GM19468 (cell line): Measurements from ENCODE around the gene EFCAB6.

Source experiments
- ATAC-seq: cut with Tn5 transposase; IDR thresholded peaks from one replicate; pipeline ENCODE4 v1.9.1; 2021; ENCODE audit warnings: mild to moderate bottlenecking, moderate library complexity, moderate number of reproducible peaks; ENCODE audit not compliant: unreplicated experiment; ENCODE audit errors: extremely low read depth

The EFCAB6 gene

DNA sequence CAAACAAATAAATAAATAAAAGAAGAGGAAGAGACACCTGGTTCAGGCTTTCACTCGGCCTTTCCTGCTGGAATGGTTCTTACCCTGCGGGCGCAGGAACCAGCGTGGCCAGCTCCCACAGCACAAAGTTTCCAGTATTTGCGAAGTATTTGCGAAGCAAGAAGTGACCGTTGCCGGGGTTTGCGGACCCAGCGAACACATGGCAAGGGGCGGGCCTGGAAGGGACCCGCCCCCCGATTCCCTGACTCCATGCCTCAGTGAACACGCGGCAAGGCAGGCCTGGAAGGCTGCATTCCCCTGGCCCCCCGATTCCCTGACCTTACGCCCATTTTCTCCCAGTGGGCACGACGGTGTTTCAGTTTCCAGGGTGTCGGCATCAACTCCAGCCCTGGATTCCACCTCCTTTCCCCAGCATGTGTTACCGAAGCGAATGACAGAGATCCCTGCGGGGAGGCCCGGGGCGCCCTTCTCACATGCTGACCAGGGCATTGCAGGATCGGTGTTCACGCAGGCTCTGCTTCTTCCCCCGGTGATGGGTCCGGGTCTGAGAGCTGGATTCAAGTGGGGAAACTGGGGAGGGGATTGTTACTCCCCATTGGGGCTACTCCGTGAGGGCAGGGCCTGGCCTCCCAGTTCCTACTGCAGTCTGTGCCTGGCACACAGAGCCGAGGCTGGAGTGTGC lies 297.5 kb downstream of the EFCAB6 start:
- no peak for ATAC-seq

DNA sequence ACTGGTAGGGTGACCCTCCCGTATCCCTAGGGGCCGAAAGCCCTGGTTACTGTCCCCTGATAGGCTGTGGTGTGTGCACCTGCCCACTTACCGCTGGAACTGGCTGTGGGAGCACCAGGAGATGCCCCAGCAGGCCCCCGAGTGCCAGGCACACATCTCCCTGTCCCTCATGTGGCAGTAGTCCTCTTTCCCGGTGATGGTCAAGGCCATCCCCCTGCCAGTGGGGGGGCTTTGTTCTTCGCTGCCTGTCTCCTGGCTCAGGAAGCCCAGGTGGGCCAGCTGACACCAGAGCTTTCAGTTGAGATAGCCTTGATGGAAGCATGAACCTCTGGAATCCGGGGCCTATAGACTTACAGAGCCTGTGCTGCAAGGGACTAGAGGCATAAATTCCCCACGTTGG lies 299.8 kb downstream of the EFCAB6 start:
- ATAC-seq: no peak

DNA sequence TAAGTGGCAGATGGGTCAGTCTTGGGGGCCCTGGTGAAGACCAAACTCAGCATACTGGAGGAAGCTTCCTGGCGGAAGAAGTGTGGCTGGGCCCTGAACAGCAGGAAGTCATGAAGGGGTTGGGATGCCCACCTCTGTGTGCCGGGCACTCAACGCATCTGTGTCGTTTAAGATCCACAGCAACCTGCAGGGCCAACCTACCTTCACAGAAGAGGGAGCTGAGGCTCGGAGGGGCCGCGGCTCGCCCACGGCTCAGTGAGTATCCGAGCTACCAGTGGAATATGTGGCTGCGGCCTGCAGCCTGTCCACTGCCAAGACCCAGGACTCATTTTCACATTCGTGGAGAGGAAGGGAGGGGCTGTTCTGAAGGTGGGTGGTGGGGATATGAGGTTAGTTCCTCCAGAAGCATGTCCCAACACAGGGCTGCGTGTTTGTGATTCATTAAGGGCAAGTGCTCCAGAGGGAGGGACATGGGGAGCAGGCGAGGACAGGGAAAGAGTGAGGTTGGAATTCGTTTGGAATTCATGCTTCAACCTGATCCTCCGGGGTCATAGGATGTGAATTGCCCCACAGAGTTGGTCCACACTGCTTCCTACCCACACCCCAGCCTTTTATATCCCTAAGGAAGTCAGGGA lies 300.7 kb downstream of the EFCAB6 start:
- no peak for ATAC-seq

DNA sequence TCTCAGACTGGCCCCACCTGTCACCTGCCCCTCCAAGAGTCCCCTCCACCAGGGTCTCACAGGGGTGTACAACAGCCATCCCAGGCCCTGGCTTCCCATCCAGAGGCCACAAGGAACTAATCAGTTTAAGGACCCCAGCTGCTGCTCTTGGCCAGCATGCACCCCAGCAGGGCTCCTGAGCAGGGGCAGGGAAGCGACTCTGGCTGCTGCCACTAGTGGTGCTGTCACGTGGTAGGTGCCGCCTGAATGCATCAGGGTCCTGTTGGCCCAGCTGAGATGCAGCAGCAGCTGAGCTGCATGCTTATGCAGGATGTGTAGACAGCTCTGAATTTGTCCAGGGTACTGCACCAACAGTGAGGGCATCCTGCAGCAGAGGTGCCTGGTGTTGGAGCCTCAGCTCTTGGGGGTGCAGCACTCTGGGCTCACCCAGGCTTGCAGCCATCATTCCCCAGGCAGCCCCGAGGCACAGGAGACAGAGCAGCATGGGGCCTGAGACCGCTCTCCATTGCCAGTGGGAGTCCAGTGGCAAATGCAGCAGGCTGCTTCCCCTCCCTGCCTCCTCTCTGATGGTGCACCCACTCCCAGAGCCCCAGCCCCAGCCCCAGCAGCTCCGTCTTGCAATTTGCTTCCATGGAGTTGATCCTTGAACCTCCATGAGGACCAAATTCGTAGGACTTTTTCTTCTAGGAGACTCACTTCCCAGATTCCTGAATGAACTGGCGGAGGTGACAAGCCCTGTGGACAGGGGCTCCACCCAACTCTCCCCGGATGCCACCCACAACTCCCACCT lies 301.6 kb downstream of the EFCAB6 start:
- no peak for ATAC-seq

DNA sequence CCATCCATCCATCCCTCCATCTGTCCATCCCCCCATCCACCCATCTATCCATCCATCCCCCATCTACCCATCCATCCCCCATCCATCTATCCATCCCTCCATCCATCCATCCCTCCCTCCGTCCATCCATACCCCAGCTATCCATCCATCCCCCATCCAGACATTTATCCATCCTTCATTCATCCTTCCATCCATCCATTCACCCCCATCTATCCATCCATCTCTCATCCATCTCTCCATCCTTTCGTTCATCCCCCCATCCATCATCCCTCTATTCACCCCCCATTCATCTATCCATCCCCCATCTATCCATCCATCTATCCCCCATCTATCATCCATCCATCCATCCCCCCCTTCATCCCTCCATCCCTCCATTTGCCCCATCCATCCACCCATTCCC lies 302.8 kb downstream of the EFCAB6 start:
- no peak for ATAC-seq

DNA sequence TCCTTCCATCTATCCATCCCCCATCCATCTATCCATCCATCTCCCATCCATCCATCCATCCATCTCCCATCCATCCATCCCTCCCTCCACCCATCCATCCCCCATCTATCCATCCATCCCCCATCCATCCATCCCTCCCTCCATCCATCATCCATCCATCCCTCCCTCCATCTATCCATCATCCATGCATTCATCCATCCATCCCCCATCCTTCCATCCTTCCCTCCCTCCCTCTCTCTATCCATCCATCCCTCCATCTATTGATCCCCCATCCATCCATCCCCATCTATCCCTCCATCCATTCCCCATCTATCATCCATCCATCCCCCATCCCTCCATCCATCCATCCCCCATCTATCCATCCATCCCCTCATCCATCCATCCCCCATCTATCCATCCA lies 303.6 kb downstream of the EFCAB6 start:
- no peak for ATAC-seq

DNA sequence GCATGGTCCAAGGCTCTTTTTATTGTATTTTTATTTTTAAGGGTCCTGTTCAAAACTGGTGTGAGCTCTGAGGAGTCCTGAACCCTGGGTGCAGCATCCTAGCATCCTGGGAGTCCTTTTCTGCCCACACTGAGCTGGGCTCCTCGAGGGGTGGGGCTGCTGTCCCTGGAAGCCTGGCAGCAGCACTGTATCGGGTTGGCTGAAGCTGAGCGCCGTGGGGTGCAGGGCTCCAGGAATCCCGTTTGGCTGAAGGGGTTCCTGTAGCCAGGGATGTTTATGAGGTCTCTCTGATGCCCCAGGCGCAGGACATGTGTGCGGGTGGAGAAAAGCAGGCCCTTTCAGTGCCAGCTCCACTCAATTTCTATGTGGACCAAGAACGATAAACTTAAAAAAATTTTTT lies 304.9 kb downstream of the EFCAB6 start:
- no peak for ATAC-seq

DNA sequence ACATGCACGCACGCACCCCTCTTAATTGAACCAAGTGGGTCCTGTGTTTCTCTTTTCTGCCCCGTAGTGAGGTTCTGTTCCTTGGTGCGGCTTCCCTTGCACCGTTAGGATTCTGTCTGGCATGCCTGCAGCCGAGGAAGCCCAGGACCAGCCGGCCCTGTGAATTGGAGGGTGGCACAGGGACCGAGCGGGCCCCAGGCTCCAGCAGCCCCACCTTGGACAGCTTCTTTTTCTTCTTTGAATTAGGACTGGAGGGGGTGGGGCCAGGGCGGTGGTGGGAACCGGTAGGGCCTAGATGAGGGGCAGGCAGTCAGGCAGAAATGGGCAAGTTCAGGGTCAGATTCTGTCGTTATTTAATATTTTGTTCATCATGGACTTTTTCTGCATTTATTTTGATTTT lies 305.6 kb downstream of the EFCAB6 start:
- no peak for ATAC-seq

DNA sequence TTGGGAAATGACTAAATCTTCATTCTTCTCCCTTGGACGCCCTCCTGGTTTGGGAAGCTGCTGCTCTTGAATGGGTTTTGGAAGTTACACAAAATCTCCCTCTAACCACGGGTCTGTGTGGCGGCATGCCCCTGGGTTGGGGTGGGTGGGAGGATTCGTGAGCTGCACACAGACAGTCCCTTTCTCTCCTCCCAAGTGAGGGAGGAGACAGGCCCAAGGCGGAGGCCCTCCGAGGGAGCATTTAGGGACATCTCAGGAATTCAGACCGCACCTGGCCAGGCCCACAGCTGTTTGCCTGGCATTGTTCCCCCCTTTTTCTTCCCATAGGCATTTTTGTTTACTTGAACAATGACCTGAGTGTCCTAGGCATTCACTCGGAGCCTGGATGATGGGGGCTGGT lies 306.2 kb downstream of the EFCAB6 start:
- no peak for ATAC-seq

DNA sequence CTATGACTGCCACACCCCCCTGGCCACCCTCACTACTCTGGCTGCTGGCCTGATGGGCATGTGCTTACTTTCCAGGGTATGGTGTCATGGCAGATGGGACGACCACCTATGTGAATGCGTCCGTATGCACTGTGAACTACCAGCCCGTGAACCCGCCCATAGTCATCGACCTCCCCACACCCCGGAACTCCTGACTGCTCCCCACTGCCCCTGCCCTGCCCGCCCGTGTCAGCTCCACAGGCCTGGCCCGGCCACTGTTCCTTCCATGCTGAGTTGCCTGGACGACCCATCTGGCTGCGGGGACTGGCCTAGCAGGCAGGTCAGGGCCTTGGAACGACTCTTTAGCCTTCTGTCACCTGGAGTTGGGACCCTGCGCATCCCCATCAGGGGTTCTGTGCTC lies 306.7 kb downstream of the EFCAB6 start:
- no peak for ATAC-seq

DNA sequence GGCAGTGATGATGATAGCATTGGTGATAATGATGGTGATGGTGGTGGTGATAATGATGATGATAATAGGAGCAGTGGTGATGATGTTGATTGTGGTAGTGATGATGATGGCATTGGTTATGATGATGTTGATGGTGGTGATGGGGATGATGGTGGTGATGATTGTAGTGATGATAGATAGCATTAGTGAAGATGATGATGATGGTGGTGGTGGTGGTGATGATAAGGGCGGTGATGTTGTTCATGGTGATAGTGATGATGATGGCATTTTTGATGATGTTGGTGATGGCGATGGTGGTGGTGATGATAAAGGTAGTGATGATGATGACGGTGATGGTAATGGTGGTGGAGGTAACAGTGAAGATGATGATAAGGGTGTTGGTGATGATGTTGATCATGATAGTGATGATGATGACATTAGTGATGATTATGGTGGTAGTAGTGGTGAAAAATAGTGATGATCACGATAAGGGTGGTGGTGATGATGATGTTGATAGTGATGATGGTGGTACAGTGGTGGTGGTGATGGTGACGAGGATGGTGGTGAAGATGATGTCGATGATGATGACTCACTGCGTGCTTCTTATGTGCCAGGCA lies 307.3 kb downstream of the EFCAB6 start:
- ATAC-seq: no peak

DNA sequence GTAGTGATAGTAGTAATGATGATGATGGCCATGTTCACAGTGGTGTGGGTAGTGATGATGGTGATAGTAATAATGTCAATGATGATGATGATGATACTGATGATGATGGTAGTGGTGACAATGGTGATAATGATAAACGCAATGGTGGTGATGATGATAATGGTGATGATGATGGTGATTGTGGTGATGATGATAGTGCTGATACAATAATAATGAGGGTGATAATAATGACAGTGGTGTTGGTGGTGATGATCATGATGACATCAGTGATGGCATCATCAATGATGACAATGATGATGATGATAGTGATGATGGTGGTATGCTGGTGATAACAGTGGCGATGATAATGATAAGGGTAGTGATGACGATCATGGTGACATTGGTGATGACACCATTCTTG lies 308.0 kb downstream of the EFCAB6 start:
- no peak for ATAC-seq

DNA sequence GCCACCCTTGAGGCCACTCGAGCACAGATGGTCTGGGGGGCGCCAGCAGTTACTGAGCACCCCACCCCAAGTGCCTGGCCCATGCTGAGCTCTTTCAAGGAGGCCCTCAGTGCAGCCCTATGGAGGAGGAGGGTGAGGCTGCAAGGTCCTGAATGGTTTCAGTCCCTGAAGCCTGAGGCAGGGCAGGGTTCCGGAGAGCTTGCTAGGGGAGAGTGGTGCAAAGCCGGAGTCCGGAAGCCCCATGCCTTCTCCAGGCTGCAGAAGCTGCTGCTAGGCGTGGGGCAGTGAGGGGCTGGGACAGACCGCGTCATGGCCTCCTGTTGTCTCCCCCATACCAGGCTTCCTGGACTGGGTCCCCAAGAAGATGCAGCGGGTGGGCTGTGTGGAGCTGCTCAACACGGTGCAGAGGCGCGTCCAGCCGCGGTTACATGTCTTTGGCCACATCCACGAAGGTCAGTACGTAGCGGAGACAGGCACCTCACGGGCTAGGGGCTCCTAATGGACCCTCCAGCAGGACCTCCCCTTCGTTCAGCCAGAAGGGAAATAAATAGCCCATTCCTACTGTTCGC lies 309.7 kb downstream of the EFCAB6 start:
- ATAC-seq: no peak

DNA sequence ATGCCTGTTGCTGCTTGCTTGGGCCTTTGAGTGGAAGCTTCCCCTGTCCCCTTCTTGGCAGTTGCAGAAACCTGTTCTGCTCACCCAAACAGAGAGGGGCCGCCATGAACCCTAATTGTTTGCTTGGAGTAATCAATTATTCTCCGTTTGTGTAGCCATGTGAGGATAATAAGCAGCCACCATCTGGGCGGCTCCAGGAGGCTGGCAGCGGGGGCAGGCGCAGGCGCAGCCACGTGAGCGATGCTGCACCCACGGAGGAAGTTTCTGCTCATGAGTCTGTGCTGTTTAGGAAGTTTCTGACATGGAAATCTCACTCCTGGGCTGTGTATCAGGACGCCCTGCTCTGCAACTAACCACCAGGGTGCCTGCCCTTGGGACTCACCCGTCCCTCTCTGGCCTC lies 310.2 kb downstream of the EFCAB6 start:
- no peak for ATAC-seq

DNA sequence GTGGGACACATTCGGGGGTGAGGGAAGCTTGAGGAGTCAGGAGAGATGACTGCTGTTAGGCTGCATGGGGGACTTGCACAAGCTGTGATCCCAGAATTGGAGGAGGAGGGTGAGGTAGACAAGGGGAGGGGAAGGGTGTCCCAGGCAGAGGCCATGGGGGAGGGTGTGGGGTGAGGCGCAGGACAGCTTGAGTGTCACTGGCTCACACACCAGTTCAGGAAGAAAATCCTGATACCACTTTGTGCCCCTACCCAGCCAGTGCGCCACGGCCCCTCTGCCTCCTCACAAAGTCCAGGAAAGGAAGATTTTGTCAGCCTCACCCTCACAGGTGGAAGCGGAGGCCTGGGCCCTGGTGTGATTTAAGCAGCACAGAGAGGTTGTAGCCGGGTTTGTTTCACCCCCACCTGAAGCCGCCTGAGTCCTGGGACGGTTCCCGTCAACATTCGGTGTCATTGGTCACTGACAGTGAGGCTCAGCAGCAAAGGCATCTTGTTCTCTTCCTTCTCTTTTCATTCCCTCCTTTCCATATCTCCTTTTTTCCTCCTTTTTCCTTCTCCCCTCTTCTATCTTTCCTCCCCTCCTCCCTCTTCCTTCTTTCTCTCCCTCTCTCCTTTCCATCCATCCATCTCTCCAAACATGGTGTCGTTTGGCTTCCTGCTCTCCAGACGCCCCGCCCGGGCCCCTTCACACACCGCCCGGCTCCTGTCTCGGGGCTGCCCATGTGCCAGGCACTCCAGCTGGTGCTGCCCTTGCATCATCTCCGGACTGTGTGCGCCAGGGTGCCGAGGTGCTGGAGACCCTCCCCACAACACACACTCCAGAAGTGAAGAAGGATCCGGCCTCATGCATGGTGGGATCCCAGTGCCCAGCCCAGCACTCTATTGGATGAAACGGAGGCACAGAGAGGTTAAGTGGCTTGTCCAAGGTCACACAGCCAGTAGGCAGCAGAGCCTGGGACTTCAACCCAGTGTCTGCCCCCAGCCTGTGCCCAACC lies 311.0 kb downstream of the EFCAB6 start:
- ATAC-seq: no peak

DNA sequence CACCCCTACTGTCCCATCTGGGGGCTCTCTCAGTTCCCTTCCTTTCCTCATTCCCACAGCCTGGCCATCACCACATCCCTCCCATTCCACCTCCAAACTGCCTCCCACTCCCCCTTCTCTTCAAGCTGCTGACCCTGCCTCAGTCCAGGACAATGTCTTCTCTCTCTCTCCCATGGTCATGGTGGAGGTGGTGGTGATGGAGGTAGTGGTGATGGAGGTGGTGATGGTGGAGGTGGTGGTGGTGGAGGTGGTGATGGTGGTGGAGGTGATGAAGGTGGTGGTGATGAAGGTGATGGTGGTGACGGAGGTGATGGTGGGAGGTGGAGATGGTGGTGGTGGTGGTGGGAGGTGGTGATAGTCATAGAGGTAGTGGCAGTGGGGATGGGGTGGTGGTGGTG lies 313.2 kb downstream of the EFCAB6 start:
- ATAC-seq: no peak

DNA sequence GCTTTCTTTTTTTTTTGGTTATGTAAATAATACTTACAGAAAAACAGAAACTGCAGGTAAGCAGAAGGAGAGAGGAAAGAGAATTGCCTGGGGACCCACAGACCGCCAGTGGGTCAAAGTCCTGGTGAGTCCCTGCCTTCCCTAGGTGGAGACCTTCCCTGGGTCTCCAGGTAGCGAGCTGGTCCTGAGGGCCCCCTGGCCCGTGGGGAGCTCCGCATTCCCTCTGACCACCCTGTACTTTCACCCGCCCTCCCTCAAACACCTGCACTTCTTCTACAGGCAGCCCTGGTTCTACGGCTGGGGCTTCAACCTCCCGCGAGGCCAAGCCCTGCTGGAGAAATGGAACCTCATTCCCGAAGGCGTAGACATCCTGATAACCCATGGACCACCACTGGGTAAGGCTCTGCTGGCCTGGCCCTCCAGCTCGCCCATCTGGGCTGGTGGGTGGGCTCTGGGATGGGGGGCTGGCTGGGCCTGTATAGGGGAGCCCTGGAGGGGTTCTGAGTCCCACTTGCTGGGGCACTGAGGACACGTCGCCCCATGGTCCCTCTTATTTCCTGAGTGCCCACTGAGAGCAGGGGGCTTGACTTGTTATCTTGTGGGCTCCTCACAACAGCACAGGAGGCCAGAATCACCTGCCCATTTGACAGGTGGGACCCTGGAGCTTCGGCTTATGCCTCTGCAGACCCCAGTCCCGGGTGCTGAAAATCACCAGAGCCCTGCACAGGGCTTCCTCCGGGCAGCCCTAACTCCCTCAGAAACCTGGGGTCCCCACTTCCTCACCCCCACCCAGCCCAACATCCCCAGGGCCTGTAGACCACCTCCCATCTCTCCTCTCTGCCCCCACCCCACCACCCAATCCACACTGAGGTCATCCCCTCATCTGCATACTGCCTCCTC lies 313.9 kb downstream of the EFCAB6 start:
- ATAC-seq: no peak

DNA sequence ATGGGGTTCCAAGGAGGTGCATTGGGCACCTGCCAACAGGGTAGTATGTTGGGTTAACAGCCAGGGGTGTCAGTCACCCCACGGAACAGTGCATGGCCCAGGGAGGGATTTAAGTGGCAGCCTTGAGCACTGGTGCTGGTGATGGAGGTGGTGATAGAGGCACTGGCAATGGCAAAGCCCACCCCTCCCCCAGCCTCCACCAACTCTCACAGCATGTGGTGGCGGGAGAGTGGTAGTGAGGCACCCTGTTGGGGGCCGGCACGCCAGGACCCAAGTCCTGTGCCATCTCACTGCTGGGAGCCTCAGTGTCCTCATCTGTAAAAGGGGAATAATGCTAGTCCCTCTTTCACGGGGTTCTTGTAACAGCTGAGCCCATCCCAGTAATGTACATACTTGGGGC lies 318.8 kb downstream of the EFCAB6 start:
- no peak for ATAC-seq

DNA sequence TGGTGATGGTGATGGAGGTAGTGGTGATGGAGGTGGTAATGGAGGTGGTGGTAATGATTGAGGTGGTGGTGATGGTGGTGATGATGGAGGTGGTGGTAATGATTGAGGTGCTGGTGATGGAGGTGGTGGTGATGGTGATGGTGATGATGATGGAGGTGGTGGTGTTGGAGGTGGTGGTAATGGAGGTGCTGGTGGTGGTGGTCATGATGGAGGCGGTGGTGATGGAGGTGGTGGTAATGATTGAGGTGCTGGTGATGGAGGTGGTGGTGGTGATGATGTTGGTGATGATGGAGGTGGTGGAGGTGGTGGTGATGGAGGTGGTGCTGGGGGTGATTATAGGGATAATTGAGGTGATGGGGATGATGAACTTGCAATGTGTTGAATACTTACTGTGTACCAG lies 320.4 kb downstream of the EFCAB6 start:
- ATAC-seq: no peak
